ENCODE measurements around the gene RAB8A.
"Not testable (repeated sequence)": the region's sequence is repeated elsewhere in the genome, so short reads cannot be mapped to it uniquely, and the experiment has no call there.

Gene RAB8A

DNA sequence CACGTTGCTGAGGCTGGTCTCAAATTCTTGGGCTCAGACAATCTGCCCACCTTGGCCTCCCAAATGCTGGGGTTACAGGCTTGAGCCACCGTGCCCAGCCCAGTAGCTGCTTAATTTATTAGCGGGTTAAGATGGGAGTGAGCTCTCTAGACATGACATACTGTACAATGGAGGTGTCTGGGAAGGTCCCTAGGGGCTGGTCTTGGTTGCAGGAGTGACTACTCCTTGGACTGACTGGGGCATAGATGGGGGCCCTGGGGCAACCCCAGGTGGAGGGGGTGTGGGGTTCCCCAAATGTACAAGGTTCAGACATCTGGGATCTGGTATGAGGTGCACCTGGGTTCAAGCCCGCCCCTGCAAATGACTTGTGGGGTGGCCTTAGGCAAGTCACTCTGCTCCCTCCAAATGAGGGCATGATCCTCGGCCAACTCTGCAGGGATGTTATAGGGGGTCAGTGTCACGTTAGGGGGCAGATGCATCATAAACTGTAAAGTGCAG, 48.8 kb downstream of the RAB8A start:
- no peaks in the 10 kb centered on the region for H3K9me3 ChIP-seq (ENCODE audit: control insufficient read depth in 2 of 2, low read length in 2 of 2)
- H3K36me3 ChIP-seq (ENCODE audit: control insufficient read depth in 2 of 2, insufficient read depth in 2 of 2, low read length in 2 of 2): no peaks in the 10 kb centered on the region
- no peak overlapping the region for H3K9ac ChIP-seq (ENCODE audit: low read length in 2 of 2)
- H3K4me3 ChIP-seq (ENCODE audit: low read length in 2 of 2): no peak overlapping the region
- no peaks in the 10 kb centered on the region for H3K27me3 ChIP-seq (ENCODE audit: control insufficient read depth in 1 of 2, insufficient read depth in 2 of 2, low read length in 2 of 2)
- no peaks in the 10 kb centered on the region for H3K4me1 ChIP-seq (ENCODE audit: control insufficient read depth, insufficient read depth, low read length)
- no peak overlapping the region for H3K27ac ChIP-seq (ENCODE audit: low read length)

DNA sequence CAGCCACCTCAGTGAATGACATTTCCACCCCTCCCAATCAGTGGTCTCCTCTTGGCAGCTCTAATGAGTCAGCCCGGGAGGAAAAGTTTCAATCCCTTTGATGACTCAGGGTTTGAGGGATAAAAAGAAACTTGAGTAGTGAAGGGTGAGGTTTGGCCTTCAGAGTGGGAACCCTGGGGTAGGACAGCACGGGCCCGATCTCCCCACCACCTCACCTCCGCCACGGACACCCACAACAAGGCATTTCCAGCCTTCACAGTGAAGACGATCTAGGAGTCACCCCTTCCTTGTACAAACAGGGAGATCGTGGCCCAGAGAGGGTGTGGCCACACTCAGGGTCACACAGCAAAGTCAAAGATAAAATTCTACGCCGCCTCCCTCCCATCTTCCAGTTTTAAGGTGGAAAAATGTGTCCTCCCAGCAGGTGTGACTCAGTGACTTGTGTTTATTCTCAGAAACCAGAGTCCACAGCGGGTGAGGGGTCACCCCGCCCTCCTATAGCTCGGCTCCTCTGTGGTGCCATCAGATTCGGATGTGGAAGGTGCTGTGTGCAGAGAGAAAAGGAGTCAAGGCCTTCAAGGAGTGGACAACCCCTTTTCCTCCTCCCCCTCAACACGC, 49.4 kb downstream of the RAB8A start:
- no peak overlapping the region for H3K27ac ChIP-seq (ENCODE audit: low read length)
- H3K27me3 ChIP-seq (ENCODE audit: control insufficient read depth in 1 of 2, insufficient read depth in 2 of 2, low read length in 2 of 2): no peaks in the 10 kb centered on the region
- H3K4me3 ChIP-seq (ENCODE audit: low read length in 2 of 2): no peak overlapping the region
- no peaks in the 10 kb centered on the region for H3K36me3 ChIP-seq (ENCODE audit: control insufficient read depth in 2 of 2, insufficient read depth in 2 of 2, low read length in 2 of 2)
- no peak overlapping the region for H3K9ac ChIP-seq (ENCODE audit: low read length in 2 of 2)
- H3K4me1 ChIP-seq (ENCODE audit: control insufficient read depth, insufficient read depth, low read length): no peaks in the 10 kb centered on the region
- no peaks in the 10 kb centered on the region for H3K9me3 ChIP-seq (ENCODE audit: control insufficient read depth in 2 of 2, low read length in 2 of 2)

DNA sequence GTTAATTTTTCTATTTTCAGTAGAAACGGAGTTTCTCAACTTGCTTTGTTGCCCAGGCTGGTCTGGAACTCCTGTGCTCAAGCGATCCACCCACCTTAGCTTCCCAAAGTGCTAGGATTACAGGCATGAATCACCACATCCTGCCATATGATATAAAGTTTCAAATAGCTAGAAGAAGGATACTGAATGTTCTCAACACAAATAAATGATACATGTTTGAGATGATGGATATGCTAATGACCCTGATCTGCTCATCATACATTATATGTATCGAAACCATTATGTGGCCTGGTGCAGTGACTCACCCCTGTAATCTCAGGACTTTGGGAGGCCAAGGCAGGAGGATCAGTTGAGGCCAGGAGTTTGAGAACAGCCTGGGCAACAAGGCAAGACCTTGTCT, 50.2 kb downstream of the RAB8A start:
- Histone ChIP-seq H3K27ac (ENCODE audit: low read length) (no peak overlapping the region), H3K36me3 (ENCODE audit: control insufficient read depth in 2 of 2, insufficient read depth in 2 of 2, low read length in 2 of 2) (no peaks in the 10 kb centered on the region), H3K27me3 (ENCODE audit: control insufficient read depth in 1 of 2, insufficient read depth in 2 of 2, low read length in 2 of 2) (no peaks in the 10 kb centered on the region), H3K4me3 (ENCODE audit: low read length in 2 of 2) (no peak overlapping the region), H3K4me1 (ENCODE audit: control insufficient read depth, insufficient read depth, low read length) (no peaks in the 10 kb centered on the region), H3K9me3 (ENCODE audit: control insufficient read depth in 2 of 2, low read length in 2 of 2) (no peaks in the 10 kb centered on the region), H3K9ac (ENCODE audit: low read length in 2 of 2) (no peak overlapping the region)

DNA sequence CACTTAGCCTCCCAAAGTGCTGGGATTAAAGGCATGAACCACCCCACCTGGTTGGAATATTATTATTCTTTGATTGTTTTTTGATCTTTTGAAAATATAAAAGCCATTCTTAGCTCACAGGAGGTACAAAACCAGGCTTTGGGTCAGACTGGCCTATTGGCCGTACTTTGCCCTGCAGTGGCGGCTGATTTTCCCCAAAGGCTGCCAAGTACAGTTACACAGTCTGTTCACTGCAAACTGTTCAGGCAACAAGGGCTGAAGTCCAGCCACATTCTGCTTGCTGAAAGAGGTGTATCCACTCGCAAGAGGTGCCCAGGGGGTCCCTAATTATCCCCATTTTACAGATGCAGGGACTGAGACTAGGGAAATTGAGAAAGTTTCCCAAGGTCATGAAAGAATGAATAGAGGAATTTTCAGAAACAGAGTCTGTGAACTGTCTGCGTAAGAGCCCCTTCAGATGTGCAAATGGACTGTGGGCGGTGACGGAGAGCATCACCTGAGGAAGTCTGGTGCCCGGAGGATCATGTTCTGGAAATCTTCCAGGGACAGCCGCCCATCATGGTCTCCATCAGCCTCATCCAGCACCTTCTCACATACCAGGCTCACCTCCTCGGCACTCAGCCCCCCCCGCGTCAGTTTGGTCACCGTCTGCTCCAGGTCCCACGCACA, 52.7 kb downstream of the RAB8A start:
- H3K27ac ChIP-seq (ENCODE audit: low read length): no peak overlapping the region
- H3K9me3 ChIP-seq (ENCODE audit: control insufficient read depth in 2 of 2, low read length in 2 of 2): no peaks in the 10 kb centered on the region
- no peak overlapping the region for H3K4me3 ChIP-seq (ENCODE audit: low read length in 2 of 2)

DNA sequence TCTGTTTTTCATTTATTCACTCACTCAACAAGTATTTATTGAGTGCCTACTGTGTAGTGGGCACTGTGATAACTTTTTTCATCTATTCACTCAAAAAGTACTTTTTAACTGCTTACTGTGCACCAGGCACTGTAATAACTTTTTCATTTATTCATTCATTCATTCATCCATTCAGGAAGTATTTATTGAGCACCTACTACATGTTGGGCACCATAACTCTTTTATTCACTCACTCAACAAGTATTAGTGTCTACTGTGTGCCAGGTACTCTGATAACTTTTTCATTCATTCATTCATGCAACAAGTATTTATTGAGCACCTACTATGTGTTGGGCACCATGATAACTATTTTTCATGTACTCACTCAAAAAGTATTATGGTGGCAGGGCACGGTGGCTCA, 54.7 kb downstream of the RAB8A start:
- no peaks in the 10 kb centered on the region for H3K4me1 ChIP-seq (ENCODE audit: control insufficient read depth, insufficient read depth, low read length)
- H3K36me3 ChIP-seq (ENCODE audit: control insufficient read depth in 2 of 2, insufficient read depth in 2 of 2, low read length in 2 of 2): no peaks in the 10 kb centered on the region

More for the DNA sequence above, 52.7 kb downstream of the RAB8A start:
- H3K36me3 ChIP-seq (ENCODE audit: control insufficient read depth in 2 of 2, insufficient read depth in 2 of 2, low read length in 2 of 2): no peaks in the 10 kb centered on the region
- H3K9ac ChIP-seq (ENCODE audit: low read length in 2 of 2): no peak overlapping the region
- H3K4me1 ChIP-seq (ENCODE audit: control insufficient read depth, insufficient read depth, low read length): no peaks in the 10 kb centered on the region
- H3K27me3 ChIP-seq (ENCODE audit: control insufficient read depth in 1 of 2, insufficient read depth in 2 of 2, low read length in 2 of 2): no peaks in the 10 kb centered on the region

DNA sequence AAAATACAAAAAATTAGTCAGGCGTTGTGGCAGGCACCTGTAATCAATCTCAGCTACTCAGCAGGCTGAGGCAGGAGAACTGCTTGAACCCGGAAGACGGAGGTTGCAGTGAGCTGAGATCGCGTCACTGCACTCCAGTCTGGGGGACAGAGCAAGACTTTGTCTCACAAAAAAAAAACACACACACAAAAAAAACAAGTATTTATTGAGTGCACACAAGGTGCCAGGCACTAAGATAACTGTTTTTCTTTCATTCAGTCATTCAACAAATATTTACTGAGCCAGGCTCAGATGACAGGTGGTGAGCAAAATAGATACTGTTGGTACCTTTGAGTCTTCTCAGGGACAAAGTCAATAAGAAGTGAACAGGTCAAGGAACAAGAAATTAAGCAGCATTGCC, 55.4 kb downstream of the RAB8A start:
- H3K36me3 ChIP-seq (ENCODE audit: control insufficient read depth in 2 of 2, insufficient read depth in 2 of 2, low read length in 2 of 2): no peaks in the 10 kb centered on the region
- H3K27me3 ChIP-seq (ENCODE audit: control insufficient read depth in 1 of 2, insufficient read depth in 2 of 2, low read length in 2 of 2): no peaks in the 10 kb centered on the region
- no peak overlapping the region for H3K27ac ChIP-seq (ENCODE audit: low read length)
- H3K4me1 ChIP-seq (ENCODE audit: control insufficient read depth, insufficient read depth, low read length): no peaks in the 10 kb centered on the region
- no peak overlapping the region for H3K4me3 ChIP-seq (ENCODE audit: low read length in 2 of 2)
- H3K9ac ChIP-seq (ENCODE audit: low read length in 2 of 2): no peak overlapping the region
- no peaks in the 10 kb centered on the region for H3K9me3 ChIP-seq (ENCODE audit: control insufficient read depth in 2 of 2, low read length in 2 of 2)

More for the DNA sequence above, 54.7 kb downstream of the RAB8A start:
- Histone ChIP-seq H3K9me3 (ENCODE audit: control insufficient read depth in 2 of 2, low read length in 2 of 2) (no peaks in the 10 kb centered on the region), H3K9ac (ENCODE audit: low read length in 2 of 2) (no peak overlapping the region), H3K27me3 (ENCODE audit: control insufficient read depth in 1 of 2, insufficient read depth in 2 of 2, low read length in 2 of 2) (no peaks in the 10 kb centered on the region), H3K4me3 (ENCODE audit: low read length in 2 of 2) (no peak overlapping the region), H3K27ac (ENCODE audit: low read length) (no peak overlapping the region)

DNA sequence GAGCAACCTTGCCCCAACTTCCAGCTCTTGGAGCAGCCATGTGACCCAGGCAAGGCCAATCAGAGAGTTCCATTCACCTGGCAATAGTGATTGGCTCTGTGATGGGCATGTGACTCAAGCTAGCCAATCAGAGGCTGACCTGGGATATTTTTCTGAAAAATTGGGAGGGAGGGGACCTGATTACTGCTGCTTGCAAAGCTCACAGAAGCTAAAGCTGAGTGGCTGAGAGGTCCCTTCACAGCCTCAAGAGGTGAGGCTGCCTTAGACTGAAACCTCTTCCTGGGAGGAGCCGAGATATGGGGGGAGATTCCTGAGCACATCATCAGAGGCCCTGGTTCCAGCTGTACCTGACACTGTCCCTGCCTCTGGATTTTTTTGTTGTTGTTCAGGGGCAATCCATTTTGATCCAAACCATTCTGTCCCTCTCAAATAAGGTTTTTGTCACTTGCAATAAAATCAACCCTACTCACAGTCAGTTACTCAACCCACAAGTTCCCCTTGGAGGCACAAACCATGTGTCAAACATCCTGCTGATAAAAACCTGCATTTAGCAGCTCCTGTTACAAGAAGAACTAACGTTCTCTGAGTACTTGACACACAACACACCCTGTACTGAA, 56.9 kb downstream of the RAB8A start:
- H3K4me1 ChIP-seq (ENCODE audit: control insufficient read depth, insufficient read depth, low read length): no peaks in the 10 kb centered on the region
- no peaks in the 10 kb centered on the region for H3K9me3 ChIP-seq (ENCODE audit: control insufficient read depth in 2 of 2, low read length in 2 of 2)
- no peaks in the 10 kb centered on the region for H3K27me3 ChIP-seq (ENCODE audit: control insufficient read depth in 1 of 2, insufficient read depth in 2 of 2, low read length in 2 of 2)
- H3K36me3 ChIP-seq (ENCODE audit: control insufficient read depth in 2 of 2, insufficient read depth in 2 of 2, low read length in 2 of 2): no peaks in the 10 kb centered on the region
- no peak overlapping the region for H3K27ac ChIP-seq (ENCODE audit: low read length)
- no peak overlapping the region for H3K9ac ChIP-seq (ENCODE audit: low read length in 2 of 2)
- no peak overlapping the region for H3K4me3 ChIP-seq (ENCODE audit: low read length in 2 of 2)

DNA sequence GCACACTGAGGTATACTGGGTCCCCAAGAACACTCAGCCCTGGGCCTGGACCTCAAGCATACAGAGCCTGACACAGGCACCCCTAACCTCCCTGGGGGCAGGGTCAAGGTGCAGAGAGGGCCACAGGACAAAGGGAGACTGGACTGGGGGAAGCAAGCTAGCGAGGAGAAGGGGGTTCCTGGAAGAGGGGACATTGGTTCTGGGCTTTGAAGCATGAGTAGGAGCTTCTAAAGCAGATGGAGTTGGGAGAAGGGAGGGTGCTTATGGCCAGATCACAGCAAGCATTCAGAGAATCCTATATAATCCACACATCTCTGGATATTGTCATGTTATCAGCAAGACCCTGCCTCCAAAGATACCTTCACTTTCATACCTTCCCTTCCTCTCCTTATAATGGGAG, 58.4 kb downstream of the RAB8A start:
- H3K36me3 ChIP-seq (ENCODE audit: control insufficient read depth in 2 of 2, insufficient read depth in 2 of 2, low read length in 2 of 2): no peaks in the 10 kb centered on the region
- H3K27ac ChIP-seq (ENCODE audit: low read length): no peak overlapping the region
- H3K4me3 ChIP-seq (ENCODE audit: low read length in 2 of 2): no peak overlapping the region
- no peaks in the 10 kb centered on the region for H3K9me3 ChIP-seq (ENCODE audit: control insufficient read depth in 2 of 2, low read length in 2 of 2)
- H3K9ac ChIP-seq (ENCODE audit: low read length in 2 of 2): no peak overlapping the region
- no peaks in the 10 kb centered on the region for H3K4me1 ChIP-seq (ENCODE audit: control insufficient read depth, insufficient read depth, low read length)
- no peaks in the 10 kb centered on the region for H3K27me3 ChIP-seq (ENCODE audit: control insufficient read depth in 1 of 2, insufficient read depth in 2 of 2, low read length in 2 of 2)

DNA sequence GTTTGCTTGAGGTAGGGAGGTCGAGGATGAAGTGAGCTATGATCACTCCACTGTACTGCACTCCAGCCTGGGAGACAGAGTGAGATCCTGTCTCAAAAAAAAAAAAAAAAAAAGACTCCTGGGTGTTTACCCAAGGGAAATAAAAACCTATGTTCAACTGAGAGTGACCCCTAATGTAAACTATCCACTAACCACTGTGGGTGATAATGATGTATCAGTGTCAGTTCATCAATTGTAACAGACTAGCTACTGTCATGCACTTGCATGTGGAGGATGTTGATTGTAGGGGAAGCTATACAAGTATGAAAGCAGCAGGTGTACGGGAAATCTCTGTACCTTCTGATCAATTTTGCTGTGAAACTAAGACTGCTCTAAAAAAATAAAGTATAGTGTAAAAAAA, 64.3 kb downstream of the RAB8A start:
- Histone ChIP-seq H3K4me1 (ENCODE audit: control insufficient read depth, insufficient read depth, low read length) (no peaks in the 10 kb centered on the region), H3K27me3 (ENCODE audit: control insufficient read depth in 1 of 2, insufficient read depth in 2 of 2, low read length in 2 of 2) (no peaks in the 10 kb centered on the region), H3K36me3 (ENCODE audit: control insufficient read depth in 2 of 2, insufficient read depth in 2 of 2, low read length in 2 of 2) (no peaks in the 10 kb centered on the region)

DNA sequence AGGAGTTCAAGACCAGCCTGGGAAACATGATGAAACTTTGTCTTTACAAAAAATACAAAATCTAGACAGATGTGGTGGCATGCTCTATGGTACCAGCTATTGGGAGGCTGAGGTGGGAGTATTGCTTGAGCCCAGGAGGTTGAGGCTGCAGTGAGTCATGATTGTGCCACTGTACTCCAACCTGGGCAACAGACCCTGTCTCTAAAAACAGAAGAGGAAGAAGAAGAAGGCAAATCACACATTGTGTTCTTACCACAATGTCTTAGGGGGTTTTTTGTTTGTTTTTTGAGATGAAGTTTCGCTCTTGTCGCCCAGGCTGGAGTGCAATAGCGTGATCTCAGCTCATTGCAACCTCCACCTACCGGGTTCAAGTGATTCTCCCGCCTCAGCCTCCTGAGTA, 67.2 kb downstream of the RAB8A start:
- not testable (repeated sequence) for H3K27me3 ChIP-seq (ENCODE audit: control insufficient read depth in 1 of 2, insufficient read depth in 2 of 2, low read length in 2 of 2); H3K4me3 ChIP-seq (ENCODE audit: low read length in 2 of 2); H3K9ac ChIP-seq (ENCODE audit: low read length in 2 of 2); H3K36me3 ChIP-seq (ENCODE audit: control insufficient read depth in 2 of 2, insufficient read depth in 2 of 2, low read length in 2 of 2); H3K27ac ChIP-seq (ENCODE audit: low read length); H3K9me3 ChIP-seq (ENCODE audit: control insufficient read depth in 2 of 2, low read length in 2 of 2); H3K4me1 ChIP-seq (ENCODE audit: control insufficient read depth, insufficient read depth, low read length)

More for the DNA sequence above, 64.3 kb downstream of the RAB8A start:
- no peak overlapping the region for H3K9ac ChIP-seq (ENCODE audit: low read length in 2 of 2)
- H3K4me3 ChIP-seq (ENCODE audit: low read length in 2 of 2): no peak overlapping the region
- no peaks in the 10 kb centered on the region for H3K9me3 ChIP-seq (ENCODE audit: control insufficient read depth in 2 of 2, low read length in 2 of 2)
- no peak overlapping the region for H3K27ac ChIP-seq (ENCODE audit: low read length)

DNA sequence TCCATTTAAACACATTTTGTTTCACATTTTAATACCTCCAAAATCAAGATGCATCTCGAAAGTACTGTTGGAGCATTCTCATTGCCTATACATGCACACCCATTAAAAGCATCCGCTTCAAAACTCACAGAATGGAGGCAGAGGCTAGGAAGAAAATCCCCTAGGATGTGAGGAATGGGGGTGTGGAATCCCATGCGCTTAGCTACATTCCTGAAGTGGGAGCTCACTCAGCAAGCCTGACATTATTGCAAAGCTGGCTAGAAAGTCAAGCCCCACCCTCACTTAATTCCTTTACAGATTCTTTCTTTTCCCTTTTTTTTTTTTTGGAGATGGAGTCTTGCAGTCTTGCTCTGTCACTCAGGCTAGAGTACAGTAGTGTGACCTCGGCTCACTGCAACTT, 68.9 kb downstream of the RAB8A start:
- Histone ChIP-seq H3K27me3 (ENCODE audit: control insufficient read depth in 1 of 2, insufficient read depth in 2 of 2, low read length in 2 of 2) (no peaks in the 10 kb centered on the region), H3K4me1 (ENCODE audit: control insufficient read depth, insufficient read depth, low read length) (peaks cover 8% of the 10 kb centered on the region), H3K9ac (ENCODE audit: low read length in 2 of 2) (no peak overlapping the region), H3K9me3 (ENCODE audit: control insufficient read depth in 2 of 2, low read length in 2 of 2) (no peaks in the 10 kb centered on the region), H3K27ac (ENCODE audit: low read length) (no peak overlapping the region), H3K4me3 (ENCODE audit: low read length in 2 of 2) (no peak overlapping the region), H3K36me3 (ENCODE audit: control insufficient read depth in 2 of 2, insufficient read depth in 2 of 2, low read length in 2 of 2) (no peaks in the 10 kb centered on the region)
